Heart right ventricle (tissue), 16 donors: Measurements from ENCODE around the gene C1orf94. TPM values are rescaled to one million over a fixed set of nuclear protein-coding genes. Genes with fewer than 3 reads are reported as not detected.

Source experiments
- ATAC-seq, 8 donors: fragments of 200-7000 bp; cut with Tn5 transposase; one replicate each; pipeline ENCODE4 v1.9.1; 2020; ENCODE audit warnings: mild to moderate bottlenecking in 8 of 8, moderate library complexity in 8 of 8, moderate number of reproducible peaks in 1 of 8
- DNase-seq, 2 donors: peaks; one replicate each; pipeline ENCODE4 v3.0.0-alpha.2; 2020
- H3K27ac ChIP-seq, 10 donors: fragments of 200-600 bp; sonication (generic) in 2 of 10; one replicate each; pipeline versions ENCODE4 v1.5.0 to v1.8.0; 2020 to 2022; ENCODE audit warnings: mild to moderate bottlenecking in 3 of 10
- H3K27me3 ChIP-seq, 7 donors: fragments of 200-600 bp; one replicate each; pipeline ENCODE4 v1.8.0; 2021 to 2022; ENCODE audit warnings: mild to moderate bottlenecking in 2 of 7
- H3K36me3 ChIP-seq, 9 donors: fragments of 200-600 bp; sonication (generic) in 1 of 9; one replicate each; pipeline versions ENCODE4 v1.5.0 to v1.8.0; 2020 to 2022; ENCODE audit warnings: mild to moderate bottlenecking in 2 of 9
- H3K4me1 ChIP-seq, 9 donors: fragments of 200-600 bp; sonication (generic) in 1 of 9; one replicate each; pipeline versions ENCODE4 v1.5.0 to v1.8.0; 2020 to 2022; ENCODE audit warnings: mild to moderate bottlenecking in 4 of 9
- H3K4me3 ChIP-seq, 10 donors: fragments of 200-600 bp; sonication (generic) in 2 of 10; one replicate each; pipeline versions ENCODE4 v1.5.0 to v1.8.0; 2020 to 2022; ENCODE audit warnings: mild to moderate bottlenecking in 7 of 10, moderate library complexity in 2 of 10
- H3K9me3 ChIP-seq, 11 donors: fragments of 200-600 bp in 10 of 11; sonication (generic) in 2 of 11; one replicate each; pipeline versions ENCODE4 v1.5.0 to v1.8.0; 2013 to 2022; ENCODE audit warnings: mild to moderate bottlenecking in 2 of 11, control low read depth in 1 of 11, moderate library complexity in 1 of 11
- WGBS, 2 donors: extraction: QIAGEN DNeasy Blood & Tissue Kit; methylation state at CpG; one replicate each; pipeline ENCODE4 v1.1.7; 2013; ENCODE audit warnings: inconsistent platforms in 1 of 2; 5-methylcytosine and 5-hydroxymethylcytosine counted together
- intact Hi-C, 10 donors: fragments of 100-400 bp; cut with DNase I; formaldehyde crosslinking; loops; one replicate each; pipeline versions ENCODE4 v1.11.1 to v1.14.2; 2022
- polyA plus RNA-seq, 2 donors: library from polyadenylated mRNA; stranded (reverse); fragments of 200-250 nt; gene quantifications; one replicate each; pipeline ENCODE4 v1.2.3, GENCODE V29; 2013
- total RNA-seq, 10 donors: library from RNA; stranded (reverse); fragmentation: NEBNext Ultra II Directional in 3 of 10; extraction: Animal tissue kit (Norgen Biotek cat#: 25700) in 3 of 10; gene quantifications; one replicate each; pipeline versions ENCODE4 v1.2.1 to v1.2.4, GENCODE V29; 2021 to 2023
- TF ChIP-seq, protein P1 (sequence below), 9 donors: fragments of 200-600 bp; sonication (generic) in 2 of 9; IDR thresholded peaks; one replicate each; pipeline versions ENCODE4 v1.5.0 to v1.8.0; 2021 to 2022; ENCODE audit warnings: antibody characterized with exemption in 9 of 9, mild to moderate bottlenecking in 5 of 9, moderate library complexity in 1 of 9
- donor health status: Arrhythmogenic right ventricular cardiomyopathy.
- donor health status: ischemic (EF 13 %, LVEDD 7.1; RV severe dilation, severe dysfunction).
- donor health status: healthy with polysubstance abuse.
- donor health status: DM: no; HTN: yes; CAD: no.
- donor health status: DM: no; HTN: no; CAD: no.
- donor health status: ischemic (EF 25% LVEDD 6.9; RV normal size, moderate dysfunction).
- donor health status: ischemic (EF 25% LVEDD 5.7; RV mildly dilated, moderate dysfunction).
- donor health status: healthy.
- donor health status: DM: yes; HTN: yes; CAD: no.
- donor health status: Ischemic cardiomyopathy.
- donor health status: ischemic (EF 35%, LVEDD 5.7; RV mildly dilated, moderate dysfunction).
- donor health status: nonischemic (EF 11% LVEDD 7.7; RV severe dilation, severe dysfunction).
- donor health status: DM: yes; HTN: yes; CAD: no.
- donor health status: PGD.
- donor health status: ischemic (EF 29% LVEDD 5.4; RV normal size, mild dysfunction).
- donor health status: nonischemic (EF 23%, LVEDD 6.1; RV moderate dilation, normal function).

C1orf94 gene
- total and polyA plus RNA-seq, 12 donors = 0.01 to 0.11 TPM; not detected in 10

DNA sequence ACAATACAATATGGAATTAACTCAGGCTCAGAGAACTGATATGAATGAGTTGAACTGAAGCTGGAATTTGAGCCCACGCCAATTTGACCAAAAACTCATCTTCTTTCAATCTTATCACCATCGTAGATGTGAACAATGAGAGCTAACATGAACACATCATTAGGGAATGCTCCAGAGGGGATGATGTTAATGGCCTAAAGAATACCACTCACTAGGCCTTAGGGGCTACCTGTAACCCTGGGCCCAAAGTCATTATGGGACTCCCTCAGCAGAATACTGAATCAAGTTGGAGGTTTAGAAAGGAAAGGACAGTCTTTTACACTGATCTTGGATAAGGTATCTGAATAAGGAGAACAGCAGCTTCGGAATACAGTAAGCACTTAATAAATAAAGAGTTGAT lies 73.6 kb downstream of the C1orf94 start:
- intact Hi-C loops = no loop called here
- no peaks in the 10 kb centered on the region for H3K36me3 ChIP-seq
- H3K4me3 ChIP-seq = no peak overlapping the region
- no peaks in the 10 kb centered on the region for H3K4me1 ChIP-seq
- no peaks in the 10 kb centered on the region for H3K9me3 ChIP-seq
- peaks cover 0 to 41% (median 22%) of the 10 kb centered on the region in 7 donors for H3K27me3 ChIP-seq
- 36 to 61% methylated on average over 3 of the region's 3 CpGs for WGBS, 2 donors
- TF ChIP-seq, protein P1, sequence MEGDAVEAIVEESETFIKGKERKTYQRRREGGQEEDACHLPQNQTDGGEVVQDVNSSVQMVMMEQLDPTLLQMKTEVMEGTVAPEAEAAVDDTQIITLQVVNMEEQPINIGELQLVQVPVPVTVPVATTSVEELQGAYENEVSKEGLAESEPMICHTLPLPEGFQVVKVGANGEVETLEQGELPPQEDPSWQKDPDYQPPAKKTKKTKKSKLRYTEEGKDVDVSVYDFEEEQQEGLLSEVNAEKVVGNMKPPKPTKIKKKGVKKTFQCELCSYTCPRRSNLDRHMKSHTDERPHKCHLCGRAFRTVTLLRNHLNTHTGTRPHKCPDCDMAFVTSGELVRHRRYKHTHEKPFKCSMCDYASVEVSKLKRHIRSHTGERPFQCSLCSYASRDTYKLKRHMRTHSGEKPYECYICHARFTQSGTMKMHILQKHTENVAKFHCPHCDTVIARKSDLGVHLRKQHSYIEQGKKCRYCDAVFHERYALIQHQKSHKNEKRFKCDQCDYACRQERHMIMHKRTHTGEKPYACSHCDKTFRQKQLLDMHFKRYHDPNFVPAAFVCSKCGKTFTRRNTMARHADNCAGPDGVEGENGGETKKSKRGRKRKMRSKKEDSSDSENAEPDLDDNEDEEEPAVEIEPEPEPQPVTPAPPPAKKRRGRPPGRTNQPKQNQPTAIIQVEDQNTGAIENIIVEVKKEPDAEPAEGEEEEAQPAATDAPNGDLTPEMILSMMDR (IDR thresholded peaks at IDR 0.05) = no peak
- ATAC-seq (no peak), DNase-seq (no peak)
- no peak overlapping the region for H3K27ac ChIP-seq

DNA sequence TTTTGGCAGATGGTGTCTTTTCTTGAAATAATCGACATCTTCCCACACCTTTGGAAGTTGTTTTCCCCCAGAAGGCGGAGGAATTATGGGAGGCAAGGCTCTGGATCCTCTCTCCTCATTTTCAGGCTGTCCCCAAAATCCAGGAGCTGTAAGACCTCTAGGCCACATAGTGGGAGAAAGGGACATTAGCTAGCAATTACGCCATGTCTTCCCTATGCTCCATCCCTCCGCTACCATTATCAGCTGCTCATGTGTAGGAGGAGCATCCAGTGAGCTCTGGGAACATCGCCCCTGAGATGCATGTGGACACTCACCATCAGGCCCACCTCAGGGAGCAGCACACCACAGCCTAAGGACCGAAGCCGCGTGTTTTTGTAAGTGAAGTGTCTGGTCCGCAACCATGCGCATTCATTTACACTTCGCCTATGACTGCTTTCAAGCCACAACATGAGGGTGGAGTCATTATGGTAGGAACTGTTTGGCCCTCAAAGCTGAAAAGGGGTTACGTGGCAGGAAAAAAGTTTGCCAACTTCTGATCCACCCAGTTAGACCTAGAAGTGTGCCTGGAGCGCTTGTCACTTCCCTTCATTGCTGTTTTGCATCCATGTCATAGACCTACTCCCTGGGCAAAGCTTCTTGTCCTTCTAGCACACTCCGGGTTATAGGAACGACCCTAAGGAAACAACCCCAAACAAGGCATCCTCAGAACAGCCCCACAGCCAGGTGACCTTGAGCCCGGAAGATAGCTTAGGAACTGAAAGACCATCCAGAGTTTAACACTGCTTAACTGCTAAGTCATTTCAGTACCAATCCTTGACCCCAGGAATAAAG lies 85.5 kb downstream of the C1orf94 start:
- H3K27ac ChIP-seq = no peak overlapping the region
- H3K27me3 ChIP-seq = peaks cover 0 to 44% (median 35%) of the 10 kb centered on the region in 7 donors
- intact Hi-C loops = no loop called here
- H3K4me1 ChIP-seq = no peaks in the 10 kb centered on the region
- WGBS, 2 donors = 83 to 86% methylated on average over 16 of the region's 16 CpGs
- no peaks in the 10 kb centered on the region for H3K36me3 ChIP-seq
- H3K4me3 ChIP-seq = no peak overlapping the region
- no peak for DNase-seq
- H3K9me3 ChIP-seq = no peaks in the 10 kb centered on the region
- TF ChIP-seq, protein P1 (IDR thresholded peaks at IDR 0.05) = no peak
- ATAC-seq = no peak

DNA sequence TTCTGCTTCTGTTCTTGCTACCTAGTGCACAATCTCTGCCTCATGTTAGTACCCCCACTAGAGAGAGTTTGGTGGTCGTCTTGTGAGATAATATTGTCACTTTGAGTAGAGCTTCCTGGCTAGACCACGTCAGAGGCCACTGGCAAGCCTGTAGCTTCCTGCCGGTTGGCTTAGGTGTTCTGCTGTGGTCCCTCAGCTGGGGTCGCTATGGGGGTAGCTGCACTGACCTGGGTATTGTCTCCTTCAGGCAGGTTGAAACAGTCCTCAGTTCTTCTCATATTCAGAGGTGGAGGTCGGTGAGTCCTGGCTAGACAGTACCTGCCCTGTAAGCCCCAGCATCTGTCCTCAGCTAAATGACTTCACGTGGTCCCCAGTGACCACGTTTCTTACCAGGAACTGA lies 86.2 kb downstream of the C1orf94 start:
- Histone ChIP-seq H3K27ac (no peak overlapping the region), H3K27me3 (peaks cover 0 to 49% (median 42%) of the 10 kb centered on the region in 7 donors), H3K4me1 (no peaks in the 10 kb centered on the region), H3K4me3 (no peak overlapping the region), H3K9me3 (no peaks in the 10 kb centered on the region), H3K36me3 (no peaks in the 10 kb centered on the region)
- TF ChIP-seq, protein P1 (IDR thresholded peaks at IDR 0.05) = no peak
- intact Hi-C loops = no loop called here
- DNase-seq = no peak
- 61 to 63% methylated on average over 7 of the region's 7 CpGs for WGBS, 2 donors
- ATAC-seq = no peak

DNA sequence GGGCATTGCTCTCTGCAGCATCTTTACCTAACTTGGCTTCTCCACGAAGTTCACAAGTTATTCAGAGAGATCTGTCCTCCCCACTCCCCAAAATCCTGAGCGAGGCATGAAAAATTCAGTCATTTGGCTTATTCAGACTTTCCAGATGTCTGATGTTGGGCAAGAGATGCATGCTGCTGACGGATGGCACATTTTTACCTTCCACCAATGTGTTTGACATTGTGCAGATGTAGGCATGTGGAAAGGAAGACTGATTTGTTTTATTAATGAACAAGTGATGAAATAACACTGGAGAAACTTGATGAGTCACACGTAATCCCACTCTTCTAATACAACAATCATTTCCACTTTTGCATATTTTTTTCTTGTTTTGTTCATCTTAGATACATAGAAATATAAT lies 86.7 kb downstream of the C1orf94 start:
- intact Hi-C loops = no loop called here
- ATAC-seq (no peak), DNase-seq (no peak)
- Histone ChIP-seq H3K36me3 (no peaks in the 10 kb centered on the region), H3K4me3 (no peak overlapping the region), H3K9me3 (no peaks in the 10 kb centered on the region), H3K27me3 (peaks cover 0 to 52% (median 46%) of the 10 kb centered on the region in 7 donors), H3K27ac (no peak overlapping the region), H3K4me1 (no peaks in the 10 kb centered on the region)
- 54 to 61% methylated on average over 4 of the region's 4 CpGs for WGBS, 2 donors
- TF ChIP-seq, protein P1 (IDR thresholded peaks at IDR 0.05) = no peak
